Chondrocyte (in vitro differentiated cells): ENCODE results near the gene FXYD2. TPM values are rescaled to one million over a fixed set of nuclear protein-coding genes. Genes with fewer than 3 reads are reported as not detected.
"Not testable (repeated sequence)": the region's sequence is repeated elsewhere in the genome, so short reads cannot be mapped to it uniquely, and the experiment has no call there.

ENCODE experiments used
- DNase-seq: peaks from one replicate; pipeline ENCODE4 v3.0.0; 2021; ENCODE audit warnings: mixed read lengths, low spot score
- H3K27ac Mint-ChIP-seq: one replicate; pipeline ENCODE4 v1.8.0; 2021; ENCODE audit warnings: mild to moderate bottlenecking, moderate library complexity, mixed read lengths; ENCODE audit not compliant: unreplicated experiment
- H3K27me3 Mint-ChIP-seq: 2 replicates; pipeline ENCODE4 v1.8.0; 2021; ENCODE audit warnings: low read depth, mixed read lengths
- H3K36me3 Mint-ChIP-seq: 2 replicates; pipeline ENCODE4 v1.8.0; 2021; ENCODE audit warnings: low read depth, mixed read lengths
- H3K4me1 Mint-ChIP-seq: 2 replicates; pipeline ENCODE4 v1.8.0; 2021; ENCODE audit warnings: low read depth, mild to moderate bottlenecking, mixed read lengths
- H3K4me3 Mint-ChIP-seq: one replicate; pipeline ENCODE4 v1.8.0; 2021; ENCODE audit warnings: mild to moderate bottlenecking, moderate library complexity, mixed read lengths; ENCODE audit not compliant: unreplicated experiment
- H3K9me3 Mint-ChIP-seq: 2 replicates; pipeline ENCODE4 v1.8.0; 2021; ENCODE audit warnings: low read depth, mixed read lengths
- total RNA-seq: library from RNA; stranded (reverse); gene quantifications from 3 replicates; pipeline ENCODE4 v1.2.1, GENCODE V29; 2021
- TF ChIP-seq, protein P1 (sequence below): fragments of 200-600 bp; sonication (generic); IDR thresholded peaks from 2 replicates; pipeline ENCODE4 v1.5.0; 2021; ENCODE audit warnings: antibody characterized with exemption, mild to moderate bottlenecking, moderate library complexity

The FXYD2 gene
- total RNA-seq, 1 donor from 2014 or later: not detected

DNA sequence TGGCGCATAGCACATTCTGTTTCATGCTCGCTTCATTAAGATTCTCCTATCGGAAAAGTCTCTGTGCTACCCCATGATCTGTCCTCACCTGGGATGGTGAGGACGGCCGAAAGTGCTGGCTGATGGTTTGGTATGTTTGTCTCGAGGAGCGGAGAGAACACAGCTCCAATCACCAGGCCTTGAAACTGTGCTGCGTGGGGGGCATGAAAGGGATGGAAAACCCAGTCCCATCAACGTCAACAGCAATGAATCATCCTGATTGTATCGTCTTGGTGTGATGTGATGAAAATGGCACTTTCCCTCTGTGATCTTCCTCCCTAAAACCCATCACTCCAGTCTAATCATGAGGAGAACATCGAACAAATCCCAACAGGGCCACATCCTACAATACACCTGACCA, 43.5 kb upstream of the FXYD2 start:
- Mint-ChIP-seq H3K4me3 (no peak overlapping the region), H3K9me3 (no peaks in the 10 kb centered on the region), H3K4me1 (no peaks in the 10 kb centered on the region), H3K36me3 (no peaks in the 10 kb centered on the region), H3K27me3 (peaks cover 10% of the 10 kb centered on the region), H3K27ac (no peak overlapping the region)
- TF ChIP-seq, protein P1, sequence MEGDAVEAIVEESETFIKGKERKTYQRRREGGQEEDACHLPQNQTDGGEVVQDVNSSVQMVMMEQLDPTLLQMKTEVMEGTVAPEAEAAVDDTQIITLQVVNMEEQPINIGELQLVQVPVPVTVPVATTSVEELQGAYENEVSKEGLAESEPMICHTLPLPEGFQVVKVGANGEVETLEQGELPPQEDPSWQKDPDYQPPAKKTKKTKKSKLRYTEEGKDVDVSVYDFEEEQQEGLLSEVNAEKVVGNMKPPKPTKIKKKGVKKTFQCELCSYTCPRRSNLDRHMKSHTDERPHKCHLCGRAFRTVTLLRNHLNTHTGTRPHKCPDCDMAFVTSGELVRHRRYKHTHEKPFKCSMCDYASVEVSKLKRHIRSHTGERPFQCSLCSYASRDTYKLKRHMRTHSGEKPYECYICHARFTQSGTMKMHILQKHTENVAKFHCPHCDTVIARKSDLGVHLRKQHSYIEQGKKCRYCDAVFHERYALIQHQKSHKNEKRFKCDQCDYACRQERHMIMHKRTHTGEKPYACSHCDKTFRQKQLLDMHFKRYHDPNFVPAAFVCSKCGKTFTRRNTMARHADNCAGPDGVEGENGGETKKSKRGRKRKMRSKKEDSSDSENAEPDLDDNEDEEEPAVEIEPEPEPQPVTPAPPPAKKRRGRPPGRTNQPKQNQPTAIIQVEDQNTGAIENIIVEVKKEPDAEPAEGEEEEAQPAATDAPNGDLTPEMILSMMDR: no peak
- no peak for DNase-seq

DNA sequence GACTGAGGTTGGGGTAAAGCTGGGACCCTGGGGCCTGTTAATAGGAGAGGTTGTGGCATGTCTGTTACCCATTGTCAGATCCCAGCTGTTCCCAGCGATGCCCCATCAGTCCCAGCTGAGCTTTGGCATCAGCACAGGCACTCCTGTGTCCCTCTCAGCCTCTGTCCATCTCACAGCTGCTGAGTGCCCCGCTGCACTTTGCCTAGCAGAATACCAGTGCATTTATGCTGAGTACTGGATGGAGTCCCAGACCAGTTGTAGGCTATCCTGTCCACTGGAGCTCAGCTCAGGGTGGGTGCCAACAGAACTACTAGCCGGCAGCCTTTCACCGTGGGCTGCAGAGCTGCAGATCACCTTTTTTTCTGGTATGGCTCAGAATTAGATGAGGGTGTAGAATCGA, 42.0 kb upstream of the FXYD2 start:
- Mint-ChIP-seq H3K36me3 (no peaks in the 10 kb centered on the region), H3K27ac (no peak overlapping the region), H3K4me3 (no peak overlapping the region), H3K4me1 (peaks cover 5% of the 10 kb centered on the region), H3K9me3 (no peaks in the 10 kb centered on the region), H3K27me3 (peaks cover 2% of the 10 kb centered on the region)
- no peak for DNase-seq
- TF ChIP-seq, protein P1: no peak

DNA sequence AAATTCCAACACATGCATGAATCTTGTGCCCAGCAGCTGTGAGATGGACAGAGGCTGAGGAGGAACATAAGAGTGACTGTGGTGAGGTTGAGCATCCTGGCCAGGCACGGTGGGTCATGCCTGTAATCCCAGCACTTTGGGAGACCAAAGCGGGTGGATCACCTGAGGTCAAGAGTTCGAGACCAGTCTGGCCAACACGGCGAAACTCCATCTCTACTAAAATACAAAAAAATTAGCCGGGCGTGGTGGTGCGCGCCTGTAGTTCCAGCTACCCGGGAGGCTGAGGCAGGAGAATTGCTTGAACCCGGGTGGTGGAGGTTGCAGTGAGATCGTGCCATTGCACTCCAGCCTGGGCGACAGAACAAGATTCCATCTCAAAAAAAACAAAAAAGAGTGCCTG, 41.0 kb upstream of the FXYD2 start:
- H3K36me3 Mint-ChIP-seq, DNase-seq, H3K4me3 Mint-ChIP-seq: not testable (repeated sequence)

DNA sequence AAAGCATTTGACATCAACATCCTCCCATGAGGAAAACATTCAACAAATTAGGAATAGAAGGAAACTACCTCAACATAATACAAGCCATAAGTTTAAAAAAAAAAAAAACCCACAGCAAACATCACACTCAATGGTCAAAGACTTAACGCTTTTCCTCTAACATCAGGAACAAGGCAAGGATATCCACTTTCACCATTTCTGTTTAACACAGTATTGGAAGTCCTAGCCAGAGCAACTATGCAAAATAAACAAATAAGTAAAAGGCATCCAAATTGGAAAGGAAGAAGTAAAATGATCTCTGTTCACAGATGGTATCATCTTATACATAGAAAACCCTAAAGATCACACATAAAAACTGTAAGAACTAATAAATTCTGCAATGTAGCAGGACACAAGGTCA, 38.8 kb upstream of the FXYD2 start:
- H3K36me3 Mint-ChIP-seq: no peaks in the 10 kb centered on the region
- no peak for DNase-seq
- no peak overlapping the region for H3K27ac Mint-ChIP-seq
- no peaks in the 10 kb centered on the region for H3K9me3 Mint-ChIP-seq
- TF ChIP-seq, protein P1: no peak
- H3K4me3 Mint-ChIP-seq: no peak overlapping the region
- peaks cover 12% of the 10 kb centered on the region for H3K4me1 Mint-ChIP-seq
- H3K27me3 Mint-ChIP-seq: peaks cover 2% of the 10 kb centered on the region

More for the DNA sequence above, 41.0 kb upstream of the FXYD2 start:
- H3K9me3 Mint-ChIP-seq, H3K27me3 Mint-ChIP-seq, H3K27ac Mint-ChIP-seq: not testable (repeated sequence)
- peaks cover 12% of the 10 kb centered on the region for H3K4me1 Mint-ChIP-seq

DNA sequence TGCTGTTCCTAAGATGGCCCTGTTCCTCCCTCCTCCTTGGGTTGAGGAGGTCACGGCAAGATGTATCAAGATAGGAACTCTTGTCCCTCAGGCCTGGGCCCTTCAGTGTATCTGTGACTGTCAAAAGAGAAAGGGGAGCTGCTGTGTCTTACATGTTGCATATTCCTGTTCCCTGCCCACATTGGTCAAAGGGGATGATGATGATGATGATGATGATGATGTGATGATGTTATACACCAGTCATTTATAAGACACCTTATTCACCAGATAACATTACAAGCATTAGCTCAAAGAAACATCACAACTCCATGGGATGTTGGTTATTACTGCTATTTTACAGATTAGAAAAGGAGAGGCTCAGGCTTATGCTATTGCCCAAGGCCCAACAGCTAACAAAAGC, 38.2 kb upstream of the FXYD2 start:
- H3K27ac Mint-ChIP-seq: no peak overlapping the region

More for the DNA sequence above, 38.2 kb upstream of the FXYD2 start:
- H3K36me3 Mint-ChIP-seq: no peaks in the 10 kb centered on the region
- peaks cover 12% of the 10 kb centered on the region for H3K4me1 Mint-ChIP-seq
- no peak for DNase-seq
- H3K27me3 Mint-ChIP-seq: peaks cover 2% of the 10 kb centered on the region
- H3K4me3 Mint-ChIP-seq: no peak overlapping the region
- no peaks in the 10 kb centered on the region for H3K9me3 Mint-ChIP-seq
- TF ChIP-seq, protein P1: no peak
